DND-41 (cell line): ENCODE measurements around the gene GNAT1.

ENCODE experiments used
- ATAC-seq: fragments of 200-7000 bp; cut with Tn5 transposase; 3 replicates; pipeline ENCODE4 v1.9.1; 2021; ENCODE audit warnings: low read depth; ENCODE audit not compliant: insufficient read depth
- DNase-seq: peaks from one replicate; pipeline ENCODE4 v3.0.0-alpha.2; 2020
- H2AFZ ChIP-seq: 2 replicates; pipeline ENCODE4 v1.6.0; 2012; ENCODE audit warnings: low read depth, low read length
- H3K27ac ChIP-seq: 2 replicates; pipeline ENCODE4 v1.5.1; 2012; ENCODE audit warnings: low read length, inconsistent platforms
- H3K27me3 ChIP-seq: fragments of 200-600 bp; sonication (generic); 2 replicates; pipeline ENCODE4 v1.6.0; 2012; ENCODE audit warnings: low read length, mild to moderate bottlenecking, inconsistent platforms; ENCODE audit not compliant: insufficient read depth, poor library complexity
- H3K36me3 ChIP-seq: 2 replicates; pipeline ENCODE4 v1.5.1; 2012; ENCODE audit warnings: low read length, inconsistent platforms; ENCODE audit not compliant: insufficient read depth
- H3K4me1 ChIP-seq: 2 replicates; pipeline ENCODE4 v1.5.1; 2012; ENCODE audit warnings: mild to moderate bottlenecking, low read length; ENCODE audit not compliant: insufficient read depth
- H3K4me2 ChIP-seq: 2 replicates; pipeline ENCODE4 v1.6.0; 2012; ENCODE audit warnings: mild to moderate bottlenecking, moderate library complexity, low read length, inconsistent platforms; ENCODE audit not compliant: insufficient read depth
- H3K4me3 ChIP-seq, 2 experiments: fragments of 200-600 bp in 1 of 2; shearing (Covaris generic) in 1 of 2; 2 replicates each; pipeline ENCODE4 v1.5.1; 2012 to 2016; ENCODE audit warnings: inconsistent platforms in 2 of 2, low read length in 2 of 2, mild to moderate bottlenecking in 2 of 2, low read depth in 1 of 2, moderate library complexity in 1 of 2
- H3K79me2 ChIP-seq: 2 replicates; pipeline ENCODE4 v1.6.0; 2012; ENCODE audit warnings: low read length, inconsistent platforms; ENCODE audit not compliant: insufficient read depth
- H3K9ac ChIP-seq: 2 replicates; pipeline ENCODE4 v1.6.0; 2012; ENCODE audit warnings: low read depth, mild to moderate bottlenecking, inconsistent platforms, low read length, moderate library complexity
- H3K9me3 ChIP-seq: 2 replicates; pipeline ENCODE4 v1.5.1; 2012; ENCODE audit warnings: low read length, moderate library complexity, mild to moderate bottlenecking, inconsistent platforms; ENCODE audit not compliant: insufficient read depth, severe bottlenecking
- H4K20me1 ChIP-seq: 2 replicates; pipeline ENCODE4 v1.6.0; 2012; ENCODE audit warnings: low read length; ENCODE audit not compliant: insufficient read depth
- CTCF ChIP-seq: IDR thresholded peaks from 2 replicates; pipeline ENCODE4 v1.5.1; 2012; ENCODE audit warnings: borderline replicate concordance, low read length, moderate library complexity, mild to moderate bottlenecking; ENCODE audit not compliant: poor library complexity, severe bottlenecking; ENCODE audit errors: extremely low read depth
- EZH2 ChIP-seq: IDR thresholded peaks from 3 replicates; pipeline ENCODE4 v1.6.1; 2012; ENCODE audit warnings: borderline replicate concordance, low read depth, mild to moderate bottlenecking, moderate library complexity, low read length, inconsistent platforms; ENCODE audit not compliant: severe bottlenecking

GNAT1 gene

GRCh38 chr3:50236484-50237132 is 45.2 kb downstream of the GNAT1 start:
- Histone ChIP-seq H3K4me3 (peak overlapping the region; percentile 66 to 91), H3K9me3 (no peaks in the 10 kb centered on the region), H4K20me1 (peaks cover 44% of the 10 kb centered on the region), H3K27ac (peak overlapping the region; percentile 89), H3K36me3 (peaks cover 33% of the 10 kb centered on the region), H3K4me2 (peak overlapping the region; percentile 87), H3K4me1 (peaks cover 42% of the 10 kb centered on the region), H3K9ac (peak overlapping the region; percentile 79), H3K27me3 (no peaks in the 10 kb centered on the region), H3K79me2 (peaks cover 60% of the 10 kb centered on the region), H2AFZ (peak overlapping the region; percentile 30; the same call in 1 of the 2 replicates)
- TF ChIP-seq EZH2 (no peak), CTCF (no peak)
- peak; percentile 17 for DNase-seq
- ATAC-seq = no peak

GRCh38 chr3:50237133-50237651 is 45.8 kb downstream of the GNAT1 start:
- H3K27ac ChIP-seq = peak overlapping the region; percentile 89
- TF ChIP-seq EZH2 (no peak), CTCF (no peak)
- H4K20me1 ChIP-seq = peaks cover 49% of the 10 kb centered on the region
- peak overlapping the region; percentile 87 for H3K4me2 ChIP-seq
- DNase-seq (peak; percentile 57), ATAC-seq (no peak)
- H3K4me1 ChIP-seq = peaks cover 46% of the 10 kb centered on the region
- peak overlapping the region; percentile 68 for H2AFZ ChIP-seq
- peaks cover 66% of the 10 kb centered on the region for H3K79me2 ChIP-seq
- peak overlapping the region; percentile 79 for H3K9ac ChIP-seq
- peaks cover 39% of the 10 kb centered on the region for H3K36me3 ChIP-seq
- H3K9me3 ChIP-seq = no peaks in the 10 kb centered on the region
- no peaks in the 10 kb centered on the region for H3K27me3 ChIP-seq
- H3K4me3 ChIP-seq = peak overlapping the region; percentile 66 to 91

GRCh38 chr3:50237754-50238548 is 46.5 kb downstream of the GNAT1 start:
- peaks cover 48% of the 10 kb centered on the region for H3K4me1 ChIP-seq
- no peaks in the 10 kb centered on the region for H3K9me3 ChIP-seq
- no peaks in the 10 kb centered on the region for H3K27me3 ChIP-seq
- H2AFZ ChIP-seq = peak overlapping the region; percentile 68
- H3K4me2 ChIP-seq = peak overlapping the region; percentile 87
- peaks cover 45% of the 10 kb centered on the region for H3K36me3 ChIP-seq
- H4K20me1 ChIP-seq = peaks cover 57% of the 10 kb centered on the region
- H3K27ac ChIP-seq = peak overlapping the region; percentile 89
- peaks cover 74% of the 10 kb centered on the region for H3K79me2 ChIP-seq
- DNase-seq = peak; percentile 92
- H3K4me3 ChIP-seq = peak overlapping the region; percentile 66 to 91
- TF ChIP-seq CTCF (no peak), EZH2 (no peak)
- peak overlapping the region; percentile 79 for H3K9ac ChIP-seq
- ATAC-seq = peak; percentile 69
